IMR-90 (cell line): ENCODE data around the gene FFAR1. TPM values are rescaled to one million over a fixed set of nuclear protein-coding genes. Genes with fewer than 3 reads are reported as not detected.
A peak's percentile ranks its signal among the peaks of the same experiment; 100 is the strongest.

Experiments used
- ATAC-seq: fragments of 200-7000 bp; cut with Tn5 transposase; 2 replicates; pipeline ENCODE4 v1.9.1; 2020; ENCODE audit warnings: low read depth, mild to moderate bottlenecking, moderate library complexity
- BruUV-seq: library from RNA; stranded (reverse); fragments of 400-500 nt; replicated peaks from 2 replicates; lab custom pipeline; 2021; lab: Mats Ljungman, UMichigan
- CTCF ChIA-PET: fragments of 300-600 bp; formaldehyde crosslinking; extraction: SDS; loops from one replicate; lab custom pipeline; 2021; ENCODE audit warnings: antibody characterized with exemption; lab: Yijun Ruan, JAX
- POLR2A ChIA-PET: fragments of 300-600 bp; sonication (Branson Sonifier 250); formaldehyde crosslinking; loops from one replicate; lab custom pipeline; 2022; ENCODE audit warnings: antibody characterized with exemption; ENCODE audit not compliant: unreplicated experiment; lab: Charles Lee
- DNase-seq: peaks from one replicate; pipeline ENCODE4 v3.0.0; 2013
- H2AFZ ChIP-seq: replicated peaks from 2 replicates; pipeline ENCODE3; 2013; ENCODE audit warnings: low read length, mild to moderate bottlenecking; ENCODE audit not compliant: poor library complexity
- H2AK5ac ChIP-seq: 2 replicates; pipeline ENCODE4 v1.6.1; 2013; ENCODE audit warnings: low read depth, low read length, inconsistent platforms
- H2AK9ac ChIP-seq: replicated peaks from 2 replicates; pipeline ENCODE3; 2013; ENCODE audit warnings: mild to moderate bottlenecking, low read depth, low read length, moderate library complexity; ENCODE audit not compliant: poor library complexity
- H2BK120ac ChIP-seq: 2 replicates; pipeline ENCODE4 v1.6.1; 2013; ENCODE audit warnings: low read depth, low read length, inconsistent platforms
- H2BK15ac ChIP-seq: 3 replicates; pipeline ENCODE4 v1.6.1; 2013; ENCODE audit warnings: low read depth, low read length, inconsistent platforms
- H2BK20ac ChIP-seq: 2 replicates; pipeline ENCODE4 v1.6.1; 2013; ENCODE audit warnings: low read depth, mild to moderate bottlenecking, inconsistent platforms, low read length, moderate library complexity
- H2BK5ac ChIP-seq: 2 replicates; pipeline ENCODE4 v1.6.1; 2013; ENCODE audit warnings: mild to moderate bottlenecking, low read depth, low read length, inconsistent platforms; ENCODE audit not compliant: poor library complexity, severe bottlenecking
- H3K14ac ChIP-seq: replicated peaks from 2 replicates; pipeline ENCODE4 v1.6.1; 2013; ENCODE audit warnings: low read depth, low read length, inconsistent platforms
- H3K18ac ChIP-seq: 2 replicates; pipeline ENCODE4 v1.6.1; 2013; ENCODE audit warnings: low read depth, low read length, control low read depth
- H3K23ac ChIP-seq: 2 replicates; pipeline ENCODE4 v1.6.1; 2013; ENCODE audit warnings: low read depth, low read length, inconsistent platforms
- H3K27ac ChIP-seq: 2 replicates; pipeline ENCODE4 v1.5.1; 2013; ENCODE audit warnings: mild to moderate bottlenecking, control low read depth, low read length; ENCODE audit not compliant: insufficient read depth
- H3K27me3 ChIP-seq: 2 replicates; pipeline ENCODE4 v1.6.1; 2013; ENCODE audit warnings: low read length; ENCODE audit not compliant: control insufficient read depth, insufficient read depth
- H3K36me3 ChIP-seq: 2 replicates; pipeline ENCODE4 v1.6.1; 2013; ENCODE audit warnings: low read length, mixed read lengths; ENCODE audit not compliant: control insufficient read depth, insufficient read depth
- H3K4ac ChIP-seq: 2 replicates; pipeline ENCODE4 v1.6.1; 2013; ENCODE audit warnings: low read depth, low read length, inconsistent platforms
- H3K4me1 ChIP-seq: 2 replicates; pipeline ENCODE4 v1.6.1; 2013; ENCODE audit warnings: low read length, mixed read lengths; ENCODE audit not compliant: control insufficient read depth, insufficient read depth
- H3K4me2 ChIP-seq: 2 replicates; pipeline ENCODE4 v1.6.1; 2013; ENCODE audit warnings: low read depth, mild to moderate bottlenecking, control low read depth, low read length, moderate library complexity
- H3K4me3 ChIP-seq: 2 replicates; pipeline ENCODE4 v1.5.1; 2013; ENCODE audit warnings: low read depth, mild to moderate bottlenecking, control low read depth, low read length, moderate library complexity; ENCODE audit not compliant: insufficient read depth
- H3K56ac ChIP-seq: 2 replicates; pipeline ENCODE4 v1.6.1; 2013; ENCODE audit warnings: low read length, inconsistent platforms; ENCODE audit not compliant: insufficient read depth; ENCODE audit errors: extremely low read depth
- H3K79me1 ChIP-seq, 2 experiments: 2 replicates each; pipeline ENCODE4 v1.6.1; 2013; ENCODE audit warnings: low read length in 2 of 2, inconsistent platforms in 1 of 2, low read depth in 1 of 2
- H3K9ac ChIP-seq: 2 replicates; pipeline ENCODE4 v1.6.1; 2013; ENCODE audit warnings: low read depth, low read length, control low read depth
- H3K9me1 ChIP-seq: 2 replicates; pipeline ENCODE4 v1.6.1; 2013; ENCODE audit warnings: low read length, inconsistent platforms; ENCODE audit not compliant: insufficient read depth
- H3K9me3 ChIP-seq: 2 replicates; pipeline ENCODE4 v1.6.1; 2013; ENCODE audit warnings: low read length; ENCODE audit not compliant: control insufficient read depth, insufficient read depth
- H4K20me1 ChIP-seq: 2 replicates; pipeline ENCODE4 v1.6.1; 2013; ENCODE audit warnings: low read length, inconsistent platforms; ENCODE audit not compliant: insufficient read depth
- H4K5ac ChIP-seq: 2 replicates; pipeline ENCODE4 v1.6.1; 2013; ENCODE audit warnings: mild to moderate bottlenecking, low read depth, low read length, control low read depth
- H4K8ac ChIP-seq, 2 experiments: 2 replicates each; pipeline ENCODE4 v1.6.1; 2013; ENCODE audit warnings: low read depth in 2 of 2, low read length in 2 of 2, control low read depth in 1 of 2, inconsistent platforms in 1 of 2
- H4K91ac ChIP-seq: 2 replicates; pipeline ENCODE4 v1.6.1; 2013; ENCODE audit warnings: low read depth, low read length, inconsistent platforms; ENCODE audit not compliant: insufficient read depth
- BHLHE40 ChIP-seq: fragments of 150-350 bp; IDR thresholded peaks from 2 replicates; pipeline ENCODE4 v1.6.1; 2016; ENCODE audit warnings: mild to moderate bottlenecking, low read depth, low read length
- CEBPB ChIP-seq: IDR thresholded peaks from 2 replicates; pipeline ENCODE4 v1.6.1; 2012; ENCODE audit warnings: low read depth, low read length, improper control_type of control experiment
- CHD1 ChIP-seq: IDR thresholded peaks from 2 replicates; pipeline ENCODE4 v1.6.1; 2012; ENCODE audit warnings: low read depth, low read length, improper control_type of control experiment
- FOS ChIP-seq: fragments of 150-350 bp; IDR thresholded peaks from 2 replicates; pipeline ENCODE4 v1.6.1; 2016; ENCODE audit warnings: low read depth, low read length
- MAFK ChIP-seq: IDR thresholded peaks from 2 replicates; pipeline ENCODE4 v1.6.1; 2012; ENCODE audit warnings: low read depth, low read length, improper control_type of control experiment
- MAZ ChIP-seq: IDR thresholded peaks from 2 replicates; pipeline ENCODE4 v1.6.1; 2012; ENCODE audit warnings: low read depth, mild to moderate bottlenecking, low read length, improper control_type of control experiment, moderate library complexity, borderline replicate concordance
- MXI1 ChIP-seq: IDR thresholded peaks from 2 replicates; pipeline ENCODE4 v1.6.1; 2012; ENCODE audit warnings: low read depth, mild to moderate bottlenecking, low read length, moderate library complexity, borderline replicate concordance
- NFE2L2 ChIP-seq: fragments of 150-350 bp; IDR thresholded peaks from 2 replicates; pipeline ENCODE4 v1.6.1; 2016; ENCODE audit warnings: low read depth, mild to moderate bottlenecking, low read length
- RAD21 ChIP-seq: IDR thresholded peaks from 2 replicates; pipeline ENCODE4 v1.6.1; 2012; ENCODE audit warnings: low read length, improper control_type of control experiment
- RCOR1 ChIP-seq: IDR thresholded peaks from 2 replicates; pipeline ENCODE4 v1.6.1; 2012; ENCODE audit warnings: mild to moderate bottlenecking, low read length, improper control_type of control experiment; ENCODE audit not compliant: insufficient replicate concordance
- RFX5 ChIP-seq: IDR thresholded peaks from 2 replicates; pipeline ENCODE4 v1.8.0; 2012; ENCODE audit warnings: low read depth, mild to moderate bottlenecking, low read length, moderate library complexity
- SMC3 ChIP-seq: fragments of 150-350 bp; IDR thresholded peaks from 2 replicates; pipeline ENCODE4 v1.6.1; 2016; ENCODE audit warnings: low read depth, mild to moderate bottlenecking, antibody characterized with exemption, low read length, moderate library complexity
- WGBS, 2 experiments: methylation state at CpG; one replicate each; pipeline versions ENCODE4 v1.1.5 to v1.1.7; 2013; ENCODE audit warnings: missing lambda C conversion rate in 2 of 2; ENCODE audit not compliant: insufficient read length in 1 of 2; ENCODE audit errors: extremely low coverage in 2 of 2; 5-methylcytosine and 5-hydroxymethylcytosine counted together
- dilution Hi-C: fragments of 300-500 bp; cut with HindIII; formaldehyde crosslinking; loops from one replicate; pipeline ENCODE4 v1.14.3; 2018; ENCODE audit warnings: low sequenced_read_pairs; ENCODE audit not compliant: unreplicated experiment
- in situ Hi-C: fragments of 300-500 bp; cut with MboI; formaldehyde crosslinking; loops from 3 replicates; pipeline ENCODE4 v1.14.3; 2019; ENCODE audit warnings: low sequenced_read_pairs, inconsistent platforms, mixed read lengths
- intact Hi-C: fragments of 100-400 bp; cut with micrococcal nuclease; formaldehyde crosslinking; loops from 2 replicates; pipeline ENCODE4 v1.10.0; 2022
- polyA plus RNA-seq, 3 experiments: library from polyadenylated mRNA; depleted of rRNA; stranded (reverse); fragments of >200 nt; gene quantifications; 2 replicates each; pipeline ENCODE4 v1.2.3, GENCODE V29; 2012; ENCODE audit warnings: low replicate concordance in 1 of 3
- total RNA-seq: library from RNA; depleted of rRNA; stranded (reverse); fragments of >200 nt; gene quantifications from 2 replicates; pipeline ENCODE4 v1.2.3, GENCODE V29; 2012
- TF ChIP-seq, protein P1 (sequence below): fragments of 150-350 bp; IDR thresholded peaks from 2 replicates; pipeline ENCODE4 v1.6.1; 2017; ENCODE audit warnings: mild to moderate bottlenecking, antibody characterized with exemption, low read length, low read depth
- TF ChIP-seq, protein P2 (sequence below): conservative IDR thresholded peaks from 2 replicates; pipeline ENCODE4 v1.5.1; 2012; ENCODE audit warnings: mild to moderate bottlenecking, low read depth, low read length, improper control_type of control experiment
- TF ChIP-seq, protein P3 (sequence below): fragments of 150-350 bp; IDR thresholded peaks from 2 replicates; pipeline ENCODE4 v1.6.1; 2016; ENCODE audit warnings: low read depth, mild to moderate bottlenecking, low read length, moderate library complexity, borderline replicate concordance

Gene FFAR1
- total and polyA plus RNA-seq, 2 of the 4 experiments (the other 2 are of a cell fraction), result not detected

DNA sequence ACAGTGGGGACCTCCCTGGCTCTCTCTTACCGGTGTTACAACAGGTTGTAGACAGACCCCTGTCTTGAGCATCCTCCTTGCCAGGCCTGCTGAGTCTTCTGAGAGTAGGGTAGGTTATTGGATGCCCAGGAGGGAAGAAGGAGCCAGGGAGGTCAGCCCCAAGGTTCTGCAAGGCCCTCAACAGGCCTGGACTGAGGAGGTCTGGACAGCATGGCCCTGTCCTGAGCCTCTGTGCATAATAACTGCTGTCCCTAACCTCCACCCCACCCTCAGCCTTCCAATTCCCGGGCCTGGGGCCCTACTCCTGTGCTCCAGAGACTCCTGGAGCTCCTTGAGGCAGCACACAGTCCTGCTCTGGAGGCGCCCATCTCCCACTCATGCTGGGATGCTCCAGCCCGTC lies 18.4 kb upstream of the FFAR1 start:
- ATAC-seq (no peak), DNase-seq (no peak)
- dilution Hi-C loops, result no loop called here

More for the DNA sequence above, 18.4 kb upstream of the FFAR1 start:
- H3K4me1 ChIP-seq, result no peaks in the 10 kb centered on the region
- H3K4me3 ChIP-seq, result no peak overlapping the region
- H3K23ac ChIP-seq, result no peak overlapping the region
- H3K18ac ChIP-seq, result no peak overlapping the region
- peaks cover 13% of the 10 kb centered on the region for H3K27me3 ChIP-seq
- no peaks in the 10 kb centered on the region for H3K79me1 ChIP-seq
- H4K20me1 ChIP-seq, result no peaks in the 10 kb centered on the region
- no peak overlapping the region for H2BK5ac ChIP-seq
- H2BK15ac ChIP-seq, result no peak overlapping the region
- no peak overlapping the region for H3K27ac ChIP-seq
- no peak overlapping the region for H4K8ac ChIP-seq
- in situ Hi-C loops, result loop anchor here (25.0 kb wide), 1 partner anchor 258 kb away; the partner anchor contains the start of gene PMIS2
- no TSS peak for BruUV-seq
- no peaks in the 10 kb centered on the region for H3K9me3 ChIP-seq
- H2AK5ac ChIP-seq, result no peak overlapping the region
- H3K4ac ChIP-seq, result no peak overlapping the region
- H2AK9ac ChIP-seq, result peak overlapping the region; percentile 50
- H2BK120ac ChIP-seq, result no peak overlapping the region
- no peaks in the 10 kb centered on the region for H3K36me3 ChIP-seq
- no peaks in the 10 kb centered on the region for H3K9me1 ChIP-seq
- H3K14ac ChIP-seq, result no peak overlapping the region
- H3K9ac ChIP-seq, result no peak overlapping the region
- no peak overlapping the region for H4K91ac ChIP-seq
- no peak overlapping the region for H4K5ac ChIP-seq
- no peak overlapping the region for H3K56ac ChIP-seq
- ChIA-PET CTCF (no interaction called here), POLR2A (no interaction called here)
- WGBS, 2 experiments, result no CpG with 5 or more reads among the region's 4 CpGs
- TF ChIP-seq RFX5 (no peak), BHLHE40 (no peak), CEBPB (no peak), FOS (no peak), MAFK (no peak), NFE2L2 (no peak), CHD1 (no peak), RCOR1 (no peak), MXI1 (no peak), RAD21 (no peak), SMC3 (no peak), MAZ (no peak)
- TF ChIP-seq, protein P1, sequence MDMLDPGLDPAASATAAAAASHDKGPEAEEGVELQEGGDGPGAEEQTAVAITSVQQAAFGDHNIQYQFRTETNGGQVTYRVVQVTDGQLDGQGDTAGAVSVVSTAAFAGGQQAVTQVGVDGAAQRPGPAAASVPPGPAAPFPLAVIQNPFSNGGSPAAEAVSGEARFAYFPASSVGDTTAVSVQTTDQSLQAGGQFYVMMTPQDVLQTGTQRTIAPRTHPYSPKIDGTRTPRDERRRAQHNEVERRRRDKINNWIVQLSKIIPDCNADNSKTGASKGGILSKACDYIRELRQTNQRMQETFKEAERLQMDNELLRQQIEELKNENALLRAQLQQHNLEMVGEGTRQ, result no peak
- TF ChIP-seq, protein P2, sequence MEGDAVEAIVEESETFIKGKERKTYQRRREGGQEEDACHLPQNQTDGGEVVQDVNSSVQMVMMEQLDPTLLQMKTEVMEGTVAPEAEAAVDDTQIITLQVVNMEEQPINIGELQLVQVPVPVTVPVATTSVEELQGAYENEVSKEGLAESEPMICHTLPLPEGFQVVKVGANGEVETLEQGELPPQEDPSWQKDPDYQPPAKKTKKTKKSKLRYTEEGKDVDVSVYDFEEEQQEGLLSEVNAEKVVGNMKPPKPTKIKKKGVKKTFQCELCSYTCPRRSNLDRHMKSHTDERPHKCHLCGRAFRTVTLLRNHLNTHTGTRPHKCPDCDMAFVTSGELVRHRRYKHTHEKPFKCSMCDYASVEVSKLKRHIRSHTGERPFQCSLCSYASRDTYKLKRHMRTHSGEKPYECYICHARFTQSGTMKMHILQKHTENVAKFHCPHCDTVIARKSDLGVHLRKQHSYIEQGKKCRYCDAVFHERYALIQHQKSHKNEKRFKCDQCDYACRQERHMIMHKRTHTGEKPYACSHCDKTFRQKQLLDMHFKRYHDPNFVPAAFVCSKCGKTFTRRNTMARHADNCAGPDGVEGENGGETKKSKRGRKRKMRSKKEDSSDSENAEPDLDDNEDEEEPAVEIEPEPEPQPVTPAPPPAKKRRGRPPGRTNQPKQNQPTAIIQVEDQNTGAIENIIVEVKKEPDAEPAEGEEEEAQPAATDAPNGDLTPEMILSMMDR, result no peak
- TF ChIP-seq, protein P3, sequence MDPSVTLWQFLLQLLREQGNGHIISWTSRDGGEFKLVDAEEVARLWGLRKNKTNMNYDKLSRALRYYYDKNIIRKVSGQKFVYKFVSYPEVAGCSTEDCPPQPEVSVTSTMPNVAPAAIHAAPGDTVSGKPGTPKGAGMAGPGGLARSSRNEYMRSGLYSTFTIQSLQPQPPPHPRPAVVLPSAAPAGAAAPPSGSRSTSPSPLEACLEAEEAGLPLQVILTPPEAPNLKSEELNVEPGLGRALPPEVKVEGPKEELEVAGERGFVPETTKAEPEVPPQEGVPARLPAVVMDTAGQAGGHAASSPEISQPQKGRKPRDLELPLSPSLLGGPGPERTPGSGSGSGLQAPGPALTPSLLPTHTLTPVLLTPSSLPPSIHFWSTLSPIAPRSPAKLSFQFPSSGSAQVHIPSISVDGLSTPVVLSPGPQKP, result no peak
- intact Hi-C loops, result no loop called here
- H2AFZ ChIP-seq, result no peak overlapping the region
- H3K4me2 ChIP-seq, result no peak overlapping the region
- no peak overlapping the region for H2BK20ac ChIP-seq
